H9 (cell line): Measurements from ENCODE around the gene PAM. TPM values are rescaled to one million over a fixed set of nuclear protein-coding genes. Genes with fewer than 3 reads are reported as not detected.

Source experiments
- DNase-seq: peaks from one replicate; pipeline ENCODE4 v3.0.0-alpha.2; 2017
- H2AFZ ChIP-seq: one replicate; pipeline ENCODE4 v1.6.1; 2013; ENCODE audit warnings: mild to moderate bottlenecking, low read length, control low read depth, moderate library complexity
- H2AK5ac ChIP-seq: 2 replicates; pipeline ENCODE4 v1.6.1; 2013; ENCODE audit warnings: low read length, control low read depth, mixed read lengths; ENCODE audit not compliant: insufficient read length
- H2BK120ac ChIP-seq: one replicate; pipeline ENCODE4 v1.6.1; 2013; ENCODE audit warnings: low read depth, mild to moderate bottlenecking, low read length, control low read depth, inconsistent platforms; ENCODE audit not compliant: poor library complexity, severe bottlenecking
- H2BK12ac ChIP-seq: 2 replicates; pipeline ENCODE4 v1.6.1; 2013; ENCODE audit warnings: low read length, control low read depth, mixed read lengths, low read depth; ENCODE audit not compliant: insufficient read length
- H2BK15ac ChIP-seq: 2 replicates; pipeline ENCODE4 v1.6.1; 2013; ENCODE audit warnings: low read depth, low read length, control low read depth
- H2BK20ac ChIP-seq: one replicate; pipeline ENCODE4 v1.6.1; 2013; ENCODE audit warnings: low read depth, mild to moderate bottlenecking, low read length, control low read depth, inconsistent platforms; ENCODE audit not compliant: poor library complexity, severe bottlenecking
- H2BK5ac ChIP-seq: 2 replicates; pipeline ENCODE4 v1.6.1; 2013; ENCODE audit warnings: low read length, control low read depth, mixed read lengths; ENCODE audit not compliant: insufficient read length
- H3K14ac ChIP-seq: 2 replicates; pipeline ENCODE4 v1.6.1; 2013; ENCODE audit warnings: low read length, control low read depth; ENCODE audit not compliant: insufficient read depth
- H3K18ac ChIP-seq: 2 replicates; pipeline ENCODE4 v1.6.1; 2013; ENCODE audit warnings: low read depth, mild to moderate bottlenecking, mixed read lengths, low read length, control low read depth; ENCODE audit not compliant: insufficient read length
- H3K23ac ChIP-seq: 2 replicates; pipeline ENCODE4 v1.6.1; 2013; ENCODE audit warnings: low read length, control low read depth, mixed read lengths, low read depth; ENCODE audit not compliant: insufficient read length
- H3K23me2 ChIP-seq: 2 replicates; pipeline ENCODE4 v1.6.1; 2013; ENCODE audit warnings: low read depth, mild to moderate bottlenecking, mixed read lengths, low read length, control low read depth; ENCODE audit not compliant: insufficient read length, poor library complexity, severe bottlenecking
- H3K27ac ChIP-seq: 2 replicates; pipeline ENCODE4 v1.5.1; 2013; ENCODE audit warnings: low read length, control low read depth, mixed read lengths, low read depth; ENCODE audit not compliant: insufficient read length
- H3K27me3 ChIP-seq: 2 replicates; pipeline ENCODE4 v1.6.1; 2013; ENCODE audit warnings: low read length, control low read depth, inconsistent platforms; ENCODE audit not compliant: insufficient read depth
- H3K4ac ChIP-seq: 2 replicates; pipeline ENCODE4 v1.6.1; 2013; ENCODE audit warnings: low read depth, mild to moderate bottlenecking, control low read depth, inconsistent platforms, low read length, moderate library complexity
- H3K4me1 ChIP-seq: 2 replicates; pipeline ENCODE4 v1.6.1; 2013; ENCODE audit warnings: low read length, control low read depth, inconsistent platforms; ENCODE audit not compliant: insufficient read depth
- H3K4me2 ChIP-seq: 2 replicates; pipeline ENCODE4 v1.6.1; 2013; ENCODE audit warnings: low read length, control low read depth, mixed read lengths; ENCODE audit not compliant: insufficient read length, insufficient read depth
- H3K56ac ChIP-seq: 2 replicates; pipeline ENCODE4 v1.6.1; 2013; ENCODE audit warnings: low read depth, mild to moderate bottlenecking, mixed read lengths, low read length, control low read depth; ENCODE audit not compliant: insufficient read length
- H3K79me1 ChIP-seq: 2 replicates; pipeline ENCODE4 v1.6.1; 2013; ENCODE audit warnings: low read depth, mild to moderate bottlenecking, moderate library complexity, low read length, control low read depth, inconsistent platforms; ENCODE audit not compliant: insufficient read depth, poor library complexity, severe bottlenecking
- H3K79me2 ChIP-seq: 2 replicates; pipeline ENCODE4 v1.6.1; 2013; ENCODE audit warnings: low read length, control low read depth, inconsistent platforms; ENCODE audit not compliant: insufficient read depth
- H3K9ac ChIP-seq: 2 replicates; pipeline ENCODE4 v1.6.1; 2013; ENCODE audit warnings: low read length, control low read depth, mixed read lengths; ENCODE audit not compliant: insufficient read length; ENCODE audit errors: extremely low read depth
- H3K9me3 ChIP-seq: one replicate; pipeline ENCODE4 v1.6.1; 2013; ENCODE audit warnings: low read depth, low read length, inconsistent platforms; ENCODE audit not compliant: control insufficient read depth
- H3T11ph ChIP-seq: one replicate; pipeline ENCODE4 v1.6.1; 2013; ENCODE audit warnings: mild to moderate bottlenecking, low read length, control low read depth, inconsistent platforms
- H4K20me1 ChIP-seq: one replicate; pipeline ENCODE4 v1.6.1; 2013; ENCODE audit not compliant: control insufficient read depth, insufficient read length, insufficient read depth
- H4K5ac ChIP-seq: 2 replicates; pipeline ENCODE4 v1.6.1; 2013; ENCODE audit warnings: low read depth, mild to moderate bottlenecking, mixed read lengths, low read length, control low read depth; ENCODE audit not compliant: insufficient read length
- H4K8ac ChIP-seq: replicated peaks from 2 replicates; pipeline ENCODE4 v1.6.1; 2013; ENCODE audit warnings: low read length, control low read depth, mixed read lengths, low read depth; ENCODE audit not compliant: insufficient read length
- H4K91ac ChIP-seq: 2 replicates; pipeline ENCODE4 v1.6.1; 2013; ENCODE audit warnings: low read depth, mild to moderate bottlenecking, moderate library complexity, mixed read lengths, low read length, control low read depth; ENCODE audit not compliant: insufficient read length
- H3K27ac Mint-ChIP-seq, 3 experiments: 2 replicates in 2 of 3; 3 replicates in 1 of 3; pipeline ENCODE4 v1.8.0; 2020 to 2021; ENCODE audit warnings: mixed read lengths in 3 of 3, mild to moderate bottlenecking in 1 of 3, moderate library complexity in 1 of 3
- H3K27me3 Mint-ChIP-seq: 2 replicates; pipeline ENCODE4 v1.8.0; 2021; ENCODE audit warnings: low read depth, mild to moderate bottlenecking, moderate library complexity, mixed read lengths
- H3K36me3 Mint-ChIP-seq, 3 experiments: 2 replicates in 2 of 3; 3 replicates in 1 of 3; pipeline ENCODE4 v1.8.0; 2020 to 2021; ENCODE audit warnings: low read depth in 3 of 3, mixed read lengths in 3 of 3; ENCODE audit not compliant: insufficient read depth in 1 of 3
- H3K4me1 Mint-ChIP-seq, 2 experiments: 2 replicates each; pipeline ENCODE4 v1.8.0; 2020; ENCODE audit warnings: mixed read lengths in 2 of 2
- H3K4me3 Mint-ChIP-seq, 2 experiments: 2 replicates in 1 of 2; 3 replicates in 1 of 2; pipeline ENCODE4 v1.8.0; 2020 to 2021; ENCODE audit warnings: mild to moderate bottlenecking in 2 of 2, mixed read lengths in 2 of 2, moderate library complexity in 1 of 2
- H3K9me3 Mint-ChIP-seq, 2 experiments: 2 replicates in 1 of 2; 3 replicates in 1 of 2; pipeline ENCODE4 v1.8.0; 2020; ENCODE audit warnings: mild to moderate bottlenecking in 2 of 2, mixed read lengths in 2 of 2, moderate library complexity in 1 of 2
- WGBS: extraction: QIAGEN DNeasy Blood & Tissue Kit; methylation state at CpG from one replicate; pipeline ENCODE4 v1.1.7; 2013; ENCODE audit warnings: missing lambda C conversion rate, low lambda C conversion rate, mixed read lengths; ENCODE audit not compliant: insufficient read length; ENCODE audit errors: extremely low coverage; 5-methylcytosine and 5-hydroxymethylcytosine counted together
- total RNA-seq: library from RNA; stranded (reverse); gene quantifications from 2 replicates; pipeline ENCODE4 v1.2.1, GENCODE V29; 2021
- TF ChIP-seq, protein P1 (sequence below): fragments of 200-600 bp; sonication (generic); conservative IDR thresholded peaks from 3 replicates; pipeline ENCODE4 v1.8.0; 2021; ENCODE audit warnings: antibody characterized with exemption, mild to moderate bottlenecking

Gene PAM
- total RNA-seq, 1 experiment from 2014 or later = 31.5 TPM

DNA sequence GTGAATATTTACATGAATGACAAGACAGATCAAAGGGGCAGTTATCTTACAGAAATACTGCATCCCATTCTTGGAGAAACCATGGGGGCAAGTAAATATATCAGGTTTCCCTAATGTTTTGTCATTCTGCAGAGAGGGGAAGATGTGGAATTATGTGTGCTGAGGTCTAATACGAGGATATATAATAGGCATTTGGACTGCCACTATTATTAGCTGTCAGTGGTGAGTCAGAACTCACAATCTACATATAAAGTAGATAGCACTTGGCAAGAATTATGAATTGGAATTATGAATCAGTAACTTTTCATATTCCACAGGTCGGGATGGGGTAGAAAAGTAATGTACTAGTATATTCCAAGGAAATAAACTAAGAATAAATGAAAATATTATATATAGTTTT is 243.1 kb downstream of the PAM start:
- Histone ChIP-seq H3K56ac (no peak overlapping the region), H3K23ac (no peak overlapping the region), H3K18ac (no peak overlapping the region), H4K20me1 (no peaks in the 10 kb centered on the region), H2BK12ac (no peak overlapping the region), H3K9me3 (no peaks in the 10 kb centered on the region), H3K4me2 (no peak overlapping the region), H4K91ac (no peak overlapping the region), H3K27me3 (no peaks in the 10 kb centered on the region), H3K79me1 (no peaks in the 10 kb centered on the region), H3K23me2 (no peaks in the 10 kb centered on the region), H2BK120ac (no peak overlapping the region), H3K27ac (no peak overlapping the region), H3K9ac (no peak overlapping the region), H2BK20ac (no peak overlapping the region), H3K14ac (no peak overlapping the region), H3K4me1 (no peaks in the 10 kb centered on the region), H2AFZ (no peak overlapping the region), H3T11ph (no peak overlapping the region), H4K5ac (no peak overlapping the region), H3K4ac (no peak overlapping the region), H3K79me2 (no peaks in the 10 kb centered on the region), H2BK5ac (no peak overlapping the region), H2AK5ac (no peak overlapping the region), H2BK15ac (no peak overlapping the region), H4K8ac (no peak overlapping the region)
- Mint-ChIP-seq H3K4me1 (peaks cover 0 to 1% of the 10 kb centered on the region in 2 experiments; a peak in 2 of 4 replicates), H3K9me3 (peaks cover 3 to 4% of the 10 kb centered on the region in 2 experiments; a peak in 3 of 5 replicates), H3K4me3 (no peak overlapping the region), H3K36me3 (peaks cover 3 to 5% (median 4%) of the 10 kb centered on the region in 3 experiments; a peak in 5 of 7 replicates), H3K27me3 (no peaks in the 10 kb centered on the region), H3K27ac (no peak overlapping the region)
- TF ChIP-seq, protein P1, sequence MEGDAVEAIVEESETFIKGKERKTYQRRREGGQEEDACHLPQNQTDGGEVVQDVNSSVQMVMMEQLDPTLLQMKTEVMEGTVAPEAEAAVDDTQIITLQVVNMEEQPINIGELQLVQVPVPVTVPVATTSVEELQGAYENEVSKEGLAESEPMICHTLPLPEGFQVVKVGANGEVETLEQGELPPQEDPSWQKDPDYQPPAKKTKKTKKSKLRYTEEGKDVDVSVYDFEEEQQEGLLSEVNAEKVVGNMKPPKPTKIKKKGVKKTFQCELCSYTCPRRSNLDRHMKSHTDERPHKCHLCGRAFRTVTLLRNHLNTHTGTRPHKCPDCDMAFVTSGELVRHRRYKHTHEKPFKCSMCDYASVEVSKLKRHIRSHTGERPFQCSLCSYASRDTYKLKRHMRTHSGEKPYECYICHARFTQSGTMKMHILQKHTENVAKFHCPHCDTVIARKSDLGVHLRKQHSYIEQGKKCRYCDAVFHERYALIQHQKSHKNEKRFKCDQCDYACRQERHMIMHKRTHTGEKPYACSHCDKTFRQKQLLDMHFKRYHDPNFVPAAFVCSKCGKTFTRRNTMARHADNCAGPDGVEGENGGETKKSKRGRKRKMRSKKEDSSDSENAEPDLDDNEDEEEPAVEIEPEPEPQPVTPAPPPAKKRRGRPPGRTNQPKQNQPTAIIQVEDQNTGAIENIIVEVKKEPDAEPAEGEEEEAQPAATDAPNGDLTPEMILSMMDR = no peak
- no CpG with 5 or more reads among the region's 2 CpGs for WGBS
- no peak for DNase-seq
